Measurements from ENCODE around the gene DCLRE1A.

DCLRE1A gene

GRCh38 chr10:113854013-113854760 lies at the start of gene DCLRE1A, which contains the start of gene NHLRC2:
Gene DCLRE1A, minus strand, starts transcription at chr10:113854082. Its CDS starts 900 bp downstream, at chr10:113853182.
Gene NHLRC2, plus strand, starts transcription at chr10:113854661. Its CDS starts 212 bp downstream, at chr10:113854873.
- peak; percentile 87 for DNase-seq (ENCODE audit: low spot score)

GRCh38 chr10:113899952-113900598 lies 46.2 kb upstream of the DCLRE1A start:
- DNase-seq (ENCODE audit: low spot score): no peak

- no peak for DNase-seq (ENCODE audit: low spot score)
These were observed 44.1 kb upstream of the DCLRE1A start for GRCh38 chr10:113897693-113898618.

GRCh38 chr10:113895018-113895417 lies 41.1 kb upstream of the DCLRE1A start:
- DNase-seq (ENCODE audit: low spot score): peak; percentile 36

GRCh38 chr10:113894581-113894980 lies 40.7 kb upstream of the DCLRE1A start:
- no peak for DNase-seq (ENCODE audit: low spot score)

- no peak for DNase-seq (ENCODE audit: low spot score)
These were observed 39.7 kb upstream of the DCLRE1A start for GRCh38 chr10:113893570-113893969.

- peak; percentile 7 for DNase-seq (ENCODE audit: low spot score)
These were observed 37.6 kb upstream of the DCLRE1A start for GRCh38 chr10:113891476-113891875.

- DNase-seq (ENCODE audit: low spot score): no peak
These were observed 36.9 kb upstream of the DCLRE1A start for GRCh38 chr10:113890769-113891168.

GRCh38 chr10:113889911-113890310 lies 36.0 kb upstream of the DCLRE1A start:
- DNase-seq (ENCODE audit: low spot score): no peak

GRCh38 chr10:113882240-113882639 lies 28.4 kb upstream of the DCLRE1A start:
- DNase-seq (ENCODE audit: low spot score): no peak

- DNase-seq (ENCODE audit: low spot score): no peak
These were observed 26.4 kb upstream of the DCLRE1A start for GRCh38 chr10:113880236-113880635.

- DNase-seq (ENCODE audit: low spot score): no peak
These were observed 25.8 kb upstream of the DCLRE1A start for GRCh38 chr10:113879691-113880090.

GRCh38 chr10:113876461-113876860 lies 22.6 kb upstream of the DCLRE1A start:
- DNase-seq (ENCODE audit: low spot score): no peak

GRCh38 chr10:113875212-113875611 lies 21.3 kb upstream of the DCLRE1A start:
- DNase-seq (ENCODE audit: low spot score): no peak

- DNase-seq (ENCODE audit: low spot score): no peak
These were observed 18.5 kb upstream of the DCLRE1A start for GRCh38 chr10:113872139-113873030.

GRCh38 chr10:113869789-113870188 lies 15.9 kb upstream of the DCLRE1A start:
- no peak for DNase-seq (ENCODE audit: low spot score)

- no peak for DNase-seq (ENCODE audit: low spot score)
These were observed 14.0 kb upstream of the DCLRE1A start for GRCh38 chr10:113867904-113868303.

GRCh38 chr10:113866551-113867394 lies 12.9 kb upstream of the DCLRE1A start:
- no peak for DNase-seq (ENCODE audit: low spot score)

GRCh38 chr10:113865901-113866300 lies 12.0 kb upstream of the DCLRE1A start:
- DNase-seq (ENCODE audit: low spot score): no peak

- DNase-seq (ENCODE audit: low spot score): no peak
These were observed 5.4 kb upstream of the DCLRE1A start for GRCh38 chr10:113859261-113859660.

All from AG20443 (cell line).